NCI-H460 (cell line): ENCODE data around the gene PRSS38. TPM values are rescaled to one million over a fixed set of nuclear protein-coding genes. Genes with fewer than 3 reads are reported as not detected.
"Not testable (repeated sequence)": the region's sequence is repeated elsewhere in the genome, so short reads cannot be mapped to it uniquely, and the experiment has no call there.

Source experiments
- DNase-seq: peaks from one replicate; pipeline ENCODE4 v3.0.0-alpha.2; 2016; ENCODE audit warnings: low read depth; ENCODE audit errors: extremely low read depth
- total RNA-seq: library from RNA; depleted of rRNA; stranded (reverse); fragments of >200 nt; shearing (Covaris generic); gene quantifications from 2 replicates; pipeline ENCODE4 v1.2.3, GENCODE V29; 2014

Gene PRSS38
- total RNA-seq, 1 experiment from 2014 or later: not detected

DNA sequence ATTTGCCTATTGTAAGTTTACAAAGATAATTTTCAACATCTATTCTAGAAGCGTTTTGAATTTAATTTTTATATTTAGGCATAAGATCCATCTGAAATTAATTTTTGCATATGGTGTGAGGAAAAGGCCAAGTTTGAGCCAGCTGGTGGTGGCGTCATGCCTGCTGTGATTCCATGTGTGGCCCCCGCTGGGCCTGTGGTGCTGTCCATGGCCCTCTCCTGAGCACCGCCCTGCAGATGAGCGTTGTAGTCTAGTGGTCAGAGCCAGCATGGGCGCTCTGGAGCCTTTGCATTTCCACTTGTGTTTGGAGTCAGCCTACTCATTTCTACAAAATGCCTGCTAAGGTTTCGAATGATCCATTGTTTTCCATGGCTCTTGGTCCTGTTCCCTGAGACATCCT is 22.7 kb downstream of the PRSS38 start:
- no peak for DNase-seq

DNA sequence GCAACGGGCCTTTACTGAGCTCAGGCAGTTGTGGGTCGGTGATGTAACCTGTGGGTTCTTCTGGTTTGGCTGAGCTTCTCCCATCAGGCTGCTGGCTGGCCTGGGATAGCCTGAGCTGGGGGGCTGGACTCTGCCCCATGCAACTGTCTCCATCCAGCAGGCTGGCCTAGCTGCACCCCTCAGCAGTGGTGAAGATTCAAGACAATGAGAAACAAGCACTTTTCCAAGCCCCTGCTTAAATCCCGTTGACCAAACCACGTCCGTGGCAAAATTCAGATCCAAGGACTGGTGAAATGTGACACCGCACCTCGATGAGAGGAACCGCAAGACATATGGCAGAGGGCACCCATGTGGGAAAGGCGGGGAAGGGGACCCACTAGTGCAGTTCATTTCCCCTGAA is 25.6 kb downstream of the PRSS38 start:
- no peak for DNase-seq

DNA sequence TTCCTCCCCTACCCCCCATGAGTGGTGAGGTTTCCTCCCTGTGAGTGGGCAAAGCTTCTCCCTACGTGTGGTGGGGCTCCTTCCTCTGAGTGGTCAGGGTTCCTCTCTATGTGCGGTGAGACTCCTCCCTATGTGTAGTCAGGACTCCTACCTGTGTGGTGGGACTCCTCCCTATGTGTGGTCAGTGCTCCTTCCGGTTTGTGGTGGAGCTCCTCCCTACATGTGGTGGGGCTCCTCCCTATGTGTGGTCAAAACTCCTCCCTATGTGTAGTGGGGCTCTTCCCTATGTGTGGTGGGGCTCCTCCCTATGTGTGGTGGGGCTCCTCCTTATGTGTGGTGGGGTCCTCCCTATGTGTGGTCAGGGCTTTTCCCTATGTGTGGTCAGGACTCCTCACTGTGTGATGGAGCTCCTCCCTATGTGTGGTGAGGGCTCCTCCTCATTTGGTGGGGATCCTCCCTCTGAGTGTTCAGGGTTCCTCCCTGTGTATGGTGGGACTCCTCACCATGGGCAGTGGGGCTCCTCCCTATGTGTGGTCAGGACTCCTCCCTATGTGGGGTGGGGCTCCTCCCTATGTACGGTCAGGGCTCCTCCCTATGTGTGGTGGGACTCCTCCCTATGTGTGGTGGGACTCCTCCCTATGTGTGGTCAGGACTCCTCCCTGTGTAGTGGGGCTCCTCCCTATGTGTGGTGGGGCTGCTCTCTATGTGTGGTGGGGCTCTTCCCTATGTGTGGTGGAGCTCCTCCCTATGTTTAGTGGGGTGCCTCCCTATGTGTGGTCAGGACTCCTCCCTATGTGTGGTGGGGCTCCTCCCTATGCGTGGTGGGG is 29.1 kb downstream of the PRSS38 start:
- DNase-seq: no peak

- no peak for DNase-seq
Measured at GRCh38 chr1:227845147-227845458, 29.6 kb downstream of the PRSS38 start.

DNA sequence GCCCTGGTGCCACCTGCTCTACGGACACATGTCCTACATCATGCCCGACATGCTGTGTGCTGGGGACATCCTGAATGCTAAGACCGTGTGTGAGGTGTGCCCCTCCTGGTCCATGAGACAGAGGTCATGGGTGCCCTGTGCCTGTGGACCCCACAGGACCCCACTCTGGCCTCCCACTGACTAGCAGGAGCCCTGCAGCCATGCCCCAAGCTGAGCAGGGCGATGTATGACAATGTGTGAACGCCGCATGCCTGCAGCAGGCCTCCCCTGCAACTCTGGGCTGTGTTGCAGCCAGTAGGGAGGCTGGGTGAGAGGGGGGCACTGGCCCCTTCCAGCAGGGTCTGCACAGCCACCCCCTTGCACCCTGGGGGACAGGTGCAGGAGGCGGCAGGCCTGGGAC is 30.0 kb downstream of the PRSS38 start:
- DNase-seq: no peak

GRCh38 chr1:227846265-227846858 is 30.9 kb downstream of the PRSS38 start:
- DNase-seq: no peak

DNA sequence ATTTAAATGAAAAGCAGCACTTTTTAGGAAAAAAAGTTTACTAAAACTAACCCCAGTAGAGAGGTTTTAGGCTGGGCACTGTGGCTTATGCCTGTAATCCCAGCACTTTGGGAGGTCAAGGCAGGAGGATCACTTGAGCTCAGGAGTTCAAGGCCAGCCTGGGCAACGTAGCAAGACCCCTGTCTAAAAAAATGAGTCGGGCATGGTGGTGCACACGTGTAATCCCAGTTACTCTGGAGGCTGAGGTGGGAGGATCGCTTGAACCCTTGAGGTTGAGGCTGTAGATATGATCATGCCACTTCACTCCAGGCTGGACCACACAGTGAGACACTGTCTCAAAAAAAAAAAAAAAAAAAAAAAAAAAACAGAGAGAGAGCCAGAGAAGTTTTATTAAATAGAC is 31.6 kb downstream of the PRSS38 start:
- not testable (repeated sequence) for DNase-seq

GRCh38 chr1:227848430-227848932 is 33.0 kb downstream of the PRSS38 start:
- no peak for DNase-seq

- DNase-seq: no peak
Measured at GRCh38 chr1:227849251-227849650, 33.8 kb downstream of the PRSS38 start.

GRCh38 chr1:227854189-227854588 is 38.7 kb downstream of the PRSS38 start:
- DNase-seq: no peak

DNA sequence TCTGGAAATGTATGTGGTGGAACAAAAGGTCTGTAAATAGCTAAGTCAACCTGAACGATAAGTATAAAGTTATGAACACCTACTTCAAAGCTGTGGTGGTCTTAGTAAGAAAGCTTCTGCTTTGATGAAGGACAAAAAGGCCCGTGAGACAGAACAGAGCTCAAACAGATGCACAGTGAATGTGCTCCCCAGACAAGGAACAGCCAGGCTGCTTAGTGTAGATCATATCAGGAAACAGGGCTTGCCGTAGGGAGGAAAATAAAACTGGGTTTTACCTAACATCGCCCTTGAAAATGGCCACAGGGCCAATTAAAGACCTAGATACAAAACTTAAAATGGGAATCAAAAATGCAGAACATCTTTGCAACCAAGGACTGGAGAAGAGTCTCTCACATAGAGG is 40.2 kb downstream of the PRSS38 start:
- no peak for DNase-seq

GRCh38 chr1:227856147-227856858 is 40.8 kb downstream of the PRSS38 start:
- DNase-seq: no peak

GRCh38 chr1:227864882-227865281 is 49.4 kb downstream of the PRSS38 start:
- DNase-seq: no peak

DNA sequence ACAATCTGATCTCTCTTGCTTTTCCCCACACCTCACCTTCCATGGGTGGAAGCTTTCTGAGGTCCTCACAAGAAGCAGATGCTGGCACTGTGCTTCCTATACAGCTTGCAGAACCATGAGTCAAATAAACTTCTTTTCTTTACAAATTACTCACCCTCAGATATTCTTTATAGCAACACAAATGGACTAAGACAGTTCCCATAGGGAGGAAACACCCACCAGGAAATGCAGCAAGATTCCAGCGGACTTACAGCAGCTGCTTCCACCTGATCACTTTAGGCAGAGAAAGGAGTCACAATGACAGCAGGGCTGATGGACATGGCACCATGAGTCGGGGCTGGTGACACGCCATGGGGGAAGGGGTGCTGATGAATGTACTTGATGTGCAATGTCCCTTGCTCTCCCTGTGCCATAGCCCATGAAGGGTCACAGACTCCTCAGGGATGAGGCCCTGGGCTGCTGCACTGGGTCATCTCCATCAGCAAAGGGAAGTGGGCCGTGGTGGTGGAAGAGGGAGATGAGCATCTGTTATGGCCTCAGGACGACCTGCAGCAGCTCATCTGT is 53.9 kb downstream of the PRSS38 start:
- DNase-seq: no peak

- DNase-seq: no peak
Measured at GRCh38 chr1:227869851-227870305, 54.4 kb downstream of the PRSS38 start.

DNA sequence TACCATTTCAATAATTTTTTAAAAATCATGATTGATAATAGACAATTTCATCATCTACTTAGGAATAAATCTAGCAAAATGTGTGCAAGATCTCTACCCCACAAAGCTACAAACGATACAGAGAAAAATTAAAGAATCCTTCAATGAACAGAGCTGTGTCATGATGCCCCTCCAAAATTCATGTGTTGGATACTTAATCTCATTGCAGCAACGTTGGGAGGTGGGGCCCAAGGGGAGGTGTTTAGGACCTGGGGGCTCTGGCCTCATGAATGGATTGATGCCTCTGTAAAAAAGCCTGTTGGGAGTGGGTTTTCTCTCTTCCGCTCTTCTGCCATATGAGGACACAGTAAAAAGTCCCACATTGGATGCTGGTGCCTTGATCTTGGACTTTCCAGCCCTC is 54.9 kb downstream of the PRSS38 start:
- no peak for DNase-seq

- not testable (repeated sequence) for DNase-seq
Measured at GRCh38 chr1:227871892-227872291, 56.4 kb downstream of the PRSS38 start.

DNA sequence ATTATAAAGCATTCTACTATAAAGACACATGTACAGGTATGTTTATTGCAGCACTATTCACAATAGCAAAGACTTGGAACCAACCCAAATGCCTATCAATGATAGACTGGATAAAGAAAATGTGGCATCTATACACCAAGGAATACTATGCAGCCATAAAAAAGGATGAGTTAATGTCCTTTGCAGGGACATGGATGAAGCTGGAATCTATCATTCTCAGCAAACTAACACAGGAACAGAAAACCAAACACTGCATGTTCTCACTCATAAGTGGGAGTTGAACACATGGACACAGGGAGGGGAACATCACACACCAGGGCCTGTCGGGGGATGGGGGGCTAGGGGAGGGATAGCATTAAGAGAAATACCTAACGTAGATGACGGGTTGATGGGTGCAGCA is 62.3 kb downstream of the PRSS38 start:
- not testable (repeated sequence) for DNase-seq

DNA sequence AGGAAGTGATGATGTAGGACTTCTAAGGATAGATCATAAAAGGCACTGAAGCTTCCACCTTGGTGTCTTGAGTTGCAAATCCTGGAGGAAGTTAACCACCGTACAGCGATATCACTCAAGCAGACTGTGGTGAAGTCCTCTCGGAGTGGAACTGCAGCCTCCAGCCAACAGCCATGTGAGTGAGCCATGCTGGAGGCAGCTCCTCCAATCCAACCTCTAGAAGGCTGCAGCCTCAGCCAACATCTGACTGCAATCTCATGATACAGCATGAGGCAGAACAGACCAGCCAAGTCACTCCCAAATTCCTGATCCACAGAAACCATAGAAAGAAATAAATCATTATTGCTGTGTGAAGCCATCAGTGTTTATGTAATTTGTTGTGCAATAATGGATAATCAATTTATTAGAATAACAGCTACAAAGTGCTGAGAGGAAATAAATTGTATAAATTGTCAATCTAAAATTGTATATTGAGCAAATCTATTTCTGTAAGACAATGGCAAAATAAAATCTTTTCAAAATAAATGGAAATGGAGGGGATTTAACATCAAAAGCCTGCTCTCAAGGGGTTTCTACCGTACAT is 65.0 kb downstream of the PRSS38 start:
- no peak for DNase-seq

DNA sequence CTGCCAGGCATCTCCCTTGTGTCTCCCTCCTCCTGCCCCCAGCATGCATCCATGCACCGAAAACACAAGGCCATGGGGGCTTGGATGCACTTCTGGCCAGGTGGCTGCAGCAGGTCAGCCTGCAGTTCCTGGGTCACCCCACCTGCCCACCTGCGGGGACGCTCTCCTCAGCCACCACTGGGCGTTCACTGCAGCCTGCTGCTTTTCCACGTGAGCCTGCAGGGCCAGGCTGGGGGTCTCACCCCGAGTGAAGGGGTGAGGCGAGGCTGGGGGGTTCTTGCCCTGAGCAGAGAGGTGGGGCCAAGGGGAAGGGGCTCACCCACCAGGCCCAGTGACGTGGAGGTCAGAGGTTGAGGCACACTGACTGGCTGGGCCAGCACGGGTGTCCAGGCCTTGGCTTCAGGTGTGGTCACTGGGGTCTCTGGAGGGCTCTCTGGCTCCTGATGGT is 67.6 kb downstream of the PRSS38 start:
- no peak for DNase-seq
